ENCODE data around the gene CENPF. TPM values are rescaled to one million over a fixed set of nuclear protein-coding genes. Genes with fewer than 3 reads are reported as not detected.

CENPF gene
- polyA plus RNA-seq, 1 donor from 2014 or later = 5.4 TPM

GRCh38 chr1:214665606-214666110 lies 62.7 kb downstream of the CENPF start:
- TF ChIP-seq EP300 (conservative IDR thresholded peaks at IDR 0.05; ENCODE audit: poor library complexity, severe bottlenecking) (no peak), TAF1 (IDR thresholded peaks at IDR 0.05; ENCODE audit: low read depth) (no peak), POLR2AphosphoS5 (IDR thresholded peaks at IDR 0.05) (no peak), SMC3 (conservative IDR thresholded peaks at IDR 0.05; ENCODE audit: poor library complexity) (no peak), RAD21 (conservative IDR thresholded peaks at IDR 0.05) (no peak), REST (IDR thresholded peaks at IDR 0.05; ENCODE audit: borderline replicate concordance) (no peak), MXI1 (conservative IDR thresholded peaks at IDR 0.05; ENCODE audit: poor library complexity, severe bottlenecking) (no peak), CTCF (IDR thresholded peaks at IDR 0.05; ENCODE audit: poor library complexity, severe bottlenecking) (no peak), EZH2 (IDR thresholded peaks at IDR 0.05; ENCODE audit: borderline replicate concordance, insufficient read depth, low read length, poor library complexity, severe bottlenecking) (no peak)
- no peaks in the 10 kb centered on the region for H3K36me3 ChIP-seq (ENCODE audit: insufficient read depth, low read length)

GRCh38 chr1:214666674-214667073 lies 63.7 kb downstream of the CENPF start:
- no peak overlapping the region for H3K4me2 ChIP-seq (ENCODE audit: low read length)
- no peaks in the 10 kb centered on the region for H3K27me3 ChIP-seq (ENCODE audit: insufficient read depth, low read depth, low read length)
- H3K4me3 ChIP-seq (ENCODE audit: low read length) = no peak overlapping the region
- H3K9ac ChIP-seq (ENCODE audit: low read length) = no peak overlapping the region
- no peaks in the 10 kb centered on the region for H3F3A ChIP-seq (ENCODE audit: insufficient read depth, low read length, poor library complexity, severe bottlenecking)
- no peak overlapping the region for H2AFZ ChIP-seq (ENCODE audit: low read depth, low read length)
- no peaks in the 10 kb centered on the region for H3K79me2 ChIP-seq (replicated peaks; ENCODE audit: insufficient read depth, low read length)
- H3K36me3 ChIP-seq (ENCODE audit: insufficient read depth, low read length) = no peaks in the 10 kb centered on the region
- TF ChIP-seq TAF1 (IDR thresholded peaks at IDR 0.05; ENCODE audit: low read depth) (no peak), SMC3 (conservative IDR thresholded peaks at IDR 0.05; ENCODE audit: poor library complexity) (no peak), EZH2 (IDR thresholded peaks at IDR 0.05; ENCODE audit: borderline replicate concordance, insufficient read depth, low read length, poor library complexity, severe bottlenecking) (no peak), MXI1 (conservative IDR thresholded peaks at IDR 0.05; ENCODE audit: poor library complexity, severe bottlenecking) (no peak), RAD21 (conservative IDR thresholded peaks at IDR 0.05) (no peak), POLR2AphosphoS5 (IDR thresholded peaks at IDR 0.05) (no peak), EP300 (conservative IDR thresholded peaks at IDR 0.05; ENCODE audit: poor library complexity, severe bottlenecking) (no peak), CTCF (IDR thresholded peaks at IDR 0.05; ENCODE audit: poor library complexity, severe bottlenecking) (no peak), REST (IDR thresholded peaks at IDR 0.05; ENCODE audit: borderline replicate concordance) (no peak)
- no peaks in the 10 kb centered on the region for H3K9me3 ChIP-seq (ENCODE audit: low read length)
- H3K9me2 ChIP-seq (ENCODE audit: insufficient read depth, low read length) = no peaks in the 10 kb centered on the region
- H3K27ac ChIP-seq (ENCODE audit: low read length) = no peak overlapping the region
- H4K20me1 ChIP-seq (ENCODE audit: insufficient read depth) = no peaks in the 10 kb centered on the region

More at GRCh38 chr1:214665606-214666110, 62.7 kb downstream of the CENPF start:
- Histone ChIP-seq H3K27me3 (ENCODE audit: insufficient read depth, low read depth, low read length) (no peaks in the 10 kb centered on the region), H3K79me2 (replicated peaks; ENCODE audit: insufficient read depth, low read length) (no peaks in the 10 kb centered on the region), H3K27ac (ENCODE audit: low read length) (no peak overlapping the region), H3F3A (ENCODE audit: insufficient read depth, low read length, poor library complexity, severe bottlenecking) (no peaks in the 10 kb centered on the region), H4K20me1 (ENCODE audit: insufficient read depth) (no peaks in the 10 kb centered on the region), H3K4me3 (ENCODE audit: low read length) (no peak overlapping the region), H3K9me3 (ENCODE audit: low read length) (no peaks in the 10 kb centered on the region), H2AFZ (ENCODE audit: low read depth, low read length) (no peak overlapping the region), H3K9ac (ENCODE audit: low read length) (no peak overlapping the region), H3K9me2 (ENCODE audit: insufficient read depth, low read length) (no peaks in the 10 kb centered on the region), H3K4me2 (ENCODE audit: low read length) (no peak overlapping the region)

Data from neural cell (in vitro differentiated cells).